ENCODE measurements around the gene ABCA3.

The ABCA3 gene

GRCh38 chr16:2357331-2357730 is 16.8 kb upstream of the ABCA3 start:
- no peak for DNase-seq (ENCODE audit: low read depth, low spot score)

- no peak for DNase-seq (ENCODE audit: low read depth, low spot score)
Measured at GRCh38 chr16:2350500-2350899, 10.0 kb upstream of the ABCA3 start.

GRCh38 chr16:2343211-2343610 is 2.7 kb upstream of the ABCA3 start:
- DNase-seq (ENCODE audit: low read depth, low spot score), result no peak

GRCh38 chr16:2341456-2342447 is 1.2 kb upstream of the ABCA3 start:
- DNase-seq (ENCODE audit: low read depth, low spot score), result no peak

GRCh38 chr16:2339521-2340484 is 725 bp downstream of the ABCA3 start:
- no peak for DNase-seq (ENCODE audit: low read depth, low spot score)

GRCh38 chr16:2337431-2338296 is 2.9 kb downstream of the ABCA3 start:
- no peak for DNase-seq (ENCODE audit: low read depth, low spot score)

- no peak for DNase-seq (ENCODE audit: low read depth, low spot score)
Measured at GRCh38 chr16:2335286-2335895, 5.1 kb downstream of the ABCA3 start.

GRCh38 chr16:2333772-2334379 is 6.7 kb downstream of the ABCA3 start:
- no peak for DNase-seq (ENCODE audit: low read depth, low spot score)

- no peak for DNase-seq (ENCODE audit: low read depth, low spot score)
Measured at GRCh38 chr16:2333231-2333630, 7.3 kb downstream of the ABCA3 start.

- no peak for DNase-seq (ENCODE audit: low read depth, low spot score)
Measured at GRCh38 chr16:2331931-2332267, 8.6 kb downstream of the ABCA3 start.

- no peak for DNase-seq (ENCODE audit: low read depth, low spot score)
Measured at GRCh38 chr16:2331199-2331930, 9.2 kb downstream of the ABCA3 start.

GRCh38 chr16:2329532-2329931 is 11.0 kb downstream of the ABCA3 start:
- no peak for DNase-seq (ENCODE audit: low read depth, low spot score)

- no peak for DNase-seq (ENCODE audit: low read depth, low spot score)
Measured at GRCh38 chr16:2328428-2328827, 12.1 kb downstream of the ABCA3 start.

- DNase-seq (ENCODE audit: low read depth, low spot score), result no peak
Measured at GRCh38 chr16:2326191-2326590, 14.3 kb downstream of the ABCA3 start.

- DNase-seq (ENCODE audit: low read depth, low spot score), result no peak
Measured at GRCh38 chr16:2325791-2326190, 14.7 kb downstream of the ABCA3 start.

- no peak for DNase-seq (ENCODE audit: low read depth, low spot score)
Measured at GRCh38 chr16:2325181-2325580, 15.3 kb downstream of the ABCA3 start.

GRCh38 chr16:2324296-2324859 is 16.1 kb downstream of the ABCA3 start:
- no peak for DNase-seq (ENCODE audit: low read depth, low spot score)

GRCh38 chr16:2323701-2324100 is 16.8 kb downstream of the ABCA3 start:
- DNase-seq (ENCODE audit: low read depth, low spot score), result no peak

- no peak for DNase-seq (ENCODE audit: low read depth, low spot score)
Measured at GRCh38 chr16:2319606-2320005, 20.9 kb downstream of the ABCA3 start.

Data from iPS DF 19.7 (cell line).